K562 (cell line): ENCODE results near the gene C1orf56. TPM values are rescaled to one million over a fixed set of nuclear protein-coding genes. Genes with fewer than 3 reads are reported as not detected.

Source experiments
- MGA ChIP-seq: fragments of 450-650 bp; IDR thresholded peaks from 2 replicates; pipeline ENCODE4 v1.6.1; 2016; ENCODE audit warnings: mild to moderate bottlenecking, moderate library complexity
- POLR2H ChIP-seq: IDR thresholded peaks from 2 replicates; pipeline ENCODE4 v1.6.1; 2016; ENCODE audit warnings: missing genetic modification characterization, low read depth, mild to moderate bottlenecking, control low read depth, missing compliant biosample characterization, moderate library complexity
- ZBTB7A ChIP-seq: IDR thresholded peaks from 2 replicates; pipeline ENCODE4 v1.6.1; 2011; ENCODE audit warnings: low read depth, mild to moderate bottlenecking, low read length, moderate library complexity, borderline replicate concordance; ENCODE audit not compliant: control insufficient read depth
- polyA plus RNA-seq, 8 experiments: library from polyadenylated mRNA; depleted of rRNA in 4 of 8; stranded (reverse) in 5 of 8; unstranded in 3 of 8; fragments of >200 nt; fragmentation: Nextera tagmentation in 2 of 8; fragmentation: Illumina TruSeq in 1 of 8; extraction: Ambion mirVana in 2 of 8; extraction: Trizol in 1 of 8; gene quantifications; 2 replicates each; pipeline versions ENCODE4 v1.2.1 to v1.2.3, GENCODE V29; 2011 to 2014; ENCODE audit warnings: inconsistent platforms in 1 of 8, missing spikeins in 1 of 8
- total RNA-seq, 7 experiments: library from RNA; depleted of rRNA in 6 of 7; stranded (reverse); fragments of >200 nt in 6 of 7; fragmentation: Illumina TruSeq in 2 of 7; extraction: Trizol in 2 of 7; gene quantifications; 2 replicates each; pipeline versions ENCODE4 v1.2.1 to v1.2.3, GENCODE V29; 2011 to 2021; ENCODE audit warnings: low replicate concordance in 1 of 7

Gene C1orf56
- total and polyA plus RNA-seq, 9 of the 15 experiments (the other 6 are each of a cell fraction or from before 2014, with no cell fraction given), result 0.18 to 15.7 (median 1.1) TPM

- TF ChIP-seq MGA (no peak), ZBTB7A (peak; percentile 34; the same call in 1 of the 2 replicates), POLR2H (no peak)
Observed at GRCh38 chr1:151024540-151025146, 22.9 kb upstream of the C1orf56 start (continued).
